Dermis blood vessel endothelial cell (primary cell): Measurements from ENCODE around the gene PHF21B. TPM values are rescaled to one million over a fixed set of nuclear protein-coding genes. Genes with fewer than 3 reads are reported as not detected.

Experiments
- DNase-seq: peaks from one replicate; pipeline ENCODE4 v3.0.0; 2010
- total RNA-seq: library from RNA; depleted of rRNA; stranded (reverse); fragments of >200 nt; gene quantifications from 2 replicates; pipeline ENCODE4 v1.2.3, GENCODE V29; 2014

Gene PHF21B
- total RNA-seq, 1 donor from 2014 or later, result not detected

DNA sequence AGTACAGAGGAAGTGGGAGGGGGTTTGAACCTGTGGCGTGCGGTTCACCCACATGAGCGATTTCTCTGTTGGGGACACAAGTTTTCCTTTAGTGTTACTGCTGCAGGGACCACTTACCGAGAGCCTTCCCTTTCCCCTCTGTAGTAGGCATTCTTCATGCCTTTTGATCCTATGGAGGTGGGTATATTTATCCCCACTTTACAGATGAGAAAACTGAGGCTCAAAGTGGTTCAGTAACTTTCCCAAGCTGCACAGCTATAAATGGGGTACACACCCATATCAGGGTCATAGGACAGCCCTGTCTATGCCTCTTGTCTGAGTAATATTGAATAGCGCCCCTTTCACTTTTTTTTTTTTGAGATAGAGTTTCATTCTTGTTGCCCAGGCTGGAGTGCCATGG, 3.3 kb upstream of the PHF21B start:
- DNase-seq, result no peak

GRCh38 chr22:45010532-45010900, 711 bp upstream of the PHF21B start:
- no peak for DNase-seq

DNA sequence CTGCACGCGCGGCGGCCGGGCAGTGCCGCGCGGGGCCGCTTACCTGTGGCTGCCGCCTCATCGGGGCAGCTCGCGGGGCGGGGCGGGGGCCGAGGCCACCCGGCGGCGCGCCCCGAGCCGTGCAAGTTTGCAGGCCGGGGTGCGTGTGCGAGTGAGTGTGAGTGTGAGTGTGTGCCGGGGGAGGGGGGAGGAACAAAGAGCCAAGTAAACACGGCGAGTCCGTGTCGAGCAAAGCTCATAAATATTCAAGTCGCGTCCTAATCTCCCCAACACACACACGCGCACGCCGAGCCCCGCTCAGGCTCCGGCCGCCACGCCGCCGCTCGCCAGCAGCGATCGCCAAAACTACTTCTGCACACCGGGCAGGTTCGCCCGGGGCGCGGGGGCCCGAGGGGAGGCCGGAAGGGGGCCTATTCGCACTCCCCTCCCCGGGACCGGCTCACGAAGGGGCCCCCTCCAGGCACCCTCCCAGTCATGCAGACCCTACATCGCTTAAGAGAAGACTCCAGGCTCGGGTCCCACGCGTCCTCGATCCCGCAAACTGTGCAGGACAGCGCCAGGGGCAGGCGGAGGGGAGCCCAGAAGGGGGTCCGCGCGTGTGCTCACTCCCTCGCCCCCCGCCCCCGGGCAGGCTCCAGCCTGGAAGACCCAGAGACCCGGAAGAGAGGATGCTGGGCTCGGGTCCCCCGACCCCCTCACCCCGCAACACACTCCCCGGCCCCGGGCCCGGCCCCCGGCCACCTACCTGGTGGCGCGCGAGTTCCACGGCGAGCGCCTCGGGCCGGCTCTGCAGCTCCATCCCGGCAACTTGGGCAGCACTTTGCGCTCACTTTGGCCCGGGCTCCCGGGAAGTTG, 827 bp downstream of the PHF21B start:
- DNase-seq, result peak; percentile 7

DNA sequence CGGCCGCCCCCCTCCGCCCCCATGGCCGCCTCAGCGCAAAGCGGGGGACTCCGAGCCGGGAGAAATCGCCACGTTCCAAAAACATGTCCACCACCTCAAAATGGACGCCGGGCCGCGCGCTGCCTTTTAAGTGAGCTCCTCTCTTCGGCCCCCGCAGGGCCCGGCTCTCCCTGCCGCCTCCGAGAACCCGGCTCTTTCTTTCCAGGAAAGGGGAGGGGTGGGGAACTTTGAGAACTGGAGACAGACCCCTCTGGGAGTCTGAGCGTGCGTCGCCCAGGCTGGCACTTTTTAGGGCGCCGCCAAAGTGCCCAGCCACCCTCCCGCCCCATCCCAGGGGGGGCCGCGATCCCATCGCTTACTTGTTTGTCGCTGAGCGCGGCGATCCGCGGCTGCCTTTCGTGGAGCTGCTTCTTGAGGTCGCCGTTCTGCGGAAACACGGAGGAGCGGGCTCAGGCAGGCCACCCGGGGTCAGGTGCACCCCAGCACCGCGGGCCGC, 1.6 kb downstream of the PHF21B start:
- peak; percentile 2 for DNase-seq

DNA sequence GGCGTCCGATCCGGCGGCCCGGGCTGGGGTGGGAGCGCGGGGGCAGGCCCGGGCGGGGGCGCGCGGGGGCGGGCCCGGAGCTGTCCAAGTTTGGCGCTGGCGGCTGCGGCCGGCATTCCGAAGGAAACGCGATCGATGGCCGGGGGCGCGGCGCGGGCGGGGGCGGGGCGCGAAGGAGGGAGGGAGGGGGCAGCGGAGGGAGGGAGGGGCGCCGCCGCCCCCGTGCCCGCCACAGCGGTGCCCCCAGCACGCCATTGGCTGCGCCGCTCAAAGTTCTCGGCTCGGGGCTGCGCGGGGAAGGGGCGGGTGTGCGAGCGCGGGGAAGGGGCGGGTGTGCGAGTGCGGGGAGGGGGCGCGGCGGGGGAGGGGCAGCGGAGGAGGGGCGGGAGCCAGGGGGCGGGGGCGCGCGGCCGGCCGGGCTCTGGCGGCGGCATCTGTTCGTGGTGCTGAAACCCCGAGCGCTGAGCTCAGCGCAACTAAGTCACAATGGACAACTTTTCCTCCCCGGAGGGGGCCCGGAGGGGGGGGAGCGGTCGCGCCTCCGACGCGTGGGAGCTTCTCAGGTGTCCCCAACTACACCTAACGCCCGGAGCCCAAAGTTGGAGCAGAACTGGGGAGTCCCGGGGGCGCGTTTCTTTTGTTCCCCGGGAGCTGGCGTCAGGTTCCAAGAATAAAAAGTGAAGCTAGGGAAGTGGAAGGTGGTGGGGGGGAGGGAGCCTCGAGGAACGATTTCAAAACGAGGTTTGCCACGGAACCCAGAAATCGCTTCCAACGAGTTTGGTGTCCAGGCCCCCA, 2.2 kb downstream of the PHF21B start:
- peak; percentile 38 for DNase-seq

GRCh38 chr22:45006964-45007390, 2.8 kb downstream of the PHF21B start:
- DNase-seq, result no peak

GRCh38 chr22:45006111-45006963, 3.5 kb downstream of the PHF21B start:
- no peak for DNase-seq

- DNase-seq, result no peak
Measured at GRCh38 chr22:45001653-45002052, 8.2 kb downstream of the PHF21B start.

- DNase-seq, result no peak
Measured at GRCh38 chr22:45000330-45000729, 9.5 kb downstream of the PHF21B start.

- no peak for DNase-seq
Measured at GRCh38 chr22:44999687-45000086, 10.1 kb downstream of the PHF21B start.

- no peak for DNase-seq
Measured at GRCh38 chr22:44999231-44999630, 10.6 kb downstream of the PHF21B start.

GRCh38 chr22:44998296-44998695, 11.5 kb downstream of the PHF21B start:
- DNase-seq, result no peak

GRCh38 chr22:44997060-44997459, 12.7 kb downstream of the PHF21B start:
- DNase-seq, result no peak

- no peak for DNase-seq
Measured at GRCh38 chr22:44996648-44997047, 13.2 kb downstream of the PHF21B start.

- DNase-seq, result no peak
Measured at GRCh38 chr22:44996120-44996519, 13.7 kb downstream of the PHF21B start.

DNA sequence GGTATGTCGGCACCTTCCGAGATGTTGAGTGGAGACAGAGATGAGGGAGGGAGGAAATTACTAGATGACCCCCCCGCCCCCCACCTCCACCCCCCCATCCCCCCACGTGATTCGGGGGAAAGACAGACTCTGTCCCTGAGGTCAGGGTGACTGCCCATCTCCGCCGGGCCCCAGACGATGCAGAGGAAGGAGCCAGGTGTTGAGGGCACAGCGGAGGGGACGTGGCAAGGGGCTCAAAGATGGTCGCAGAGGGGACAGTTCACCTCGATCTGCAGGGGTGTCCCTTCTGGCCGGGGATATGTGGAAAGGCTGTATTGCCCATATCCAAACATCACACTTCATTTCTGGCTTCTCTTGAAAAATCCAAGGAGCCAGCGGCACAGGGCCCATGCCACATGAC, 14.1 kb downstream of the PHF21B start:
- no peak for DNase-seq

- no peak for DNase-seq
Measured at GRCh38 chr22:44995105-44995514, 14.7 kb downstream of the PHF21B start.

DNA sequence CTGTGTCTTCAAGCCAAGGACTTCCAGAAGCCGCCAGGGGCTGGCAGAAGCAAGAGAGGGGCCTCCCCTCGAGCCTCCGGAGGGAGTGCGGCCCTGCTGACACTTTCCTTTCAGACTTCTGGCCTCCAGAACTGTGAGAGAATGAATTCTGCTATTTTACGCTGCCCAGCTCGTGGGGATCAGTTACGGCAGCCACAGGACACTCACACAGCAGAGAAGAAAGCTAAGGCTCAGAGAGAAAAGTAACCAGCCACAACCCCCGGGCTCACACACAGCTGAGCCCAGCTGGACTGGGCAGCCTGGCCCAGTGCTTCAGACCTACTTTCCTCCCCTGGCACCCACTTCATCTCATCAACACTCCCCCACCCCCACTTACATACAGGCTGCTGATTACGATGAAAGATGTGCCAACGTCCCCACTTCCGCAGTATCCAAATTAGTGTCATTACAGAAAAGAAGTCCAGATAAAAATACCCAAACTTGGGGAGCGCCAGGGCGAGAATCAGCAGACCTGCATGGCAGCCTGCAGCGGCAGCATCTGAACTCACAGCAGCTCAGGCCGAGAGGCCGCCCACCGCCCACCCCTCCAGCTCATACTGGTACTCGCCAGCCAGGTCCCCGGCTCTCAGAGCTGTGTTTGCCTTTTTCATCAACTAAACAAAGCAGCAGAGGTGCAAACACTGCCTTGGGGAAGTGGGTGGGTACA, 15.3 kb downstream of the PHF21B start:
- no peak for DNase-seq

- no peak for DNase-seq
Measured at GRCh38 chr22:44992166-44992565, 17.6 kb downstream of the PHF21B start.

- no peak for DNase-seq
Measured at GRCh38 chr22:44991218-44991617, 18.6 kb downstream of the PHF21B start.

GRCh38 chr22:44990810-44991209, 19.0 kb downstream of the PHF21B start:
- DNase-seq, result no peak

DNA sequence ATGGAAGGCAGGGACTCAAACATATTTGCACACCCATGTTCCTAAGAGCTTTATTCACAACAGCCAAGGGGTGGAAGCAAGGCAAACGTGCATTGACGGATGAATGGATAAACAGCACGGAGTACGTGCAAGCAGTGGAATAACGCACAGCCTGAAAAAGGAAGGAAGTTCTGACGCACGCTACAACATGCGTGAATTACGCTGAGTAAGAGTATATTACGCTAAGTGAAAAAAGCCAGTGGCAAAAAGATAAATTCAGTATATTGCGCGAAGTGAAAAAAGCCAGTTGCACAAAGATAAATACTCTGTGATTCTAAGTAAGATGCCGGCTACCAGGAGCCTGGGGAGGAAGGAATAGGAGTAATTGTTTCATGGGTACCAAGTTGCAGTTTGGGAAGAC, 19.5 kb downstream of the PHF21B start:
- DNase-seq, result no peak
